SK-N-SH (cell line): ENCODE data around the gene SF3A2. TPM values are rescaled to one million over a fixed set of nuclear protein-coding genes. Genes with fewer than 3 reads are reported as not detected.

Source experiments
- CTCF ChIA-PET: fragments of 300-600, 350-600 bp; formaldehyde crosslinking; extraction: SDS; loops from one replicate; lab custom pipeline; 2021; lab: Yijun Ruan, JAX
- POLR2A ChIA-PET: fragments of 350-600 bp; sonication (Branson Sonifier 250); formaldehyde crosslinking; extraction: SDS; loops from one replicate; lab custom pipeline; 2020; ENCODE audit warnings: antibody characterized with exemption, inconsistent platforms; lab: Yijun Ruan, JAX
- DNase-seq: peaks from one replicate; pipeline ENCODE4 v3.0.0; 2012
- H2AFZ ChIP-seq: fragments of 200-600 bp; sonication (generic); 2 replicates; pipeline ENCODE4 v1.8.1; 2016; ENCODE audit warnings: antibody characterized with exemption, mild to moderate bottlenecking, low read depth
- H3F3A ChIP-seq: fragments of 200-600 bp; sonication (generic); replicated peaks from 2 replicates; pipeline ENCODE3; 2016; ENCODE audit warnings: antibody characterized with exemption, mild to moderate bottlenecking; ENCODE audit not compliant: insufficient read depth
- H3K27ac ChIP-seq, 2 experiments: fragments of 200-500 bp in 1 of 2; fragments of 200-600 bp in 1 of 2; sonication (Bioruptor generic) in 1 of 2; sonication (generic), shearing (Covaris generic) in 1 of 2; 2 replicates each; pipeline versions ENCODE4 v1.5.1 to v1.6.1; 2014 to 2016; ENCODE audit warnings: low read depth in 2 of 2, inconsistent platforms in 1 of 2, low read length in 1 of 2, mild to moderate bottlenecking in 1 of 2, mixed read lengths in 1 of 2
- H3K27me3 ChIP-seq: fragments of 200-600 bp; sonication (generic), shearing (Covaris generic); 2 replicates; pipeline ENCODE4 v1.6.1; 2016; ENCODE audit warnings: mixed run types; ENCODE audit not compliant: insufficient read depth
- H3K36me3 ChIP-seq, 2 experiments: fragments of 200-500 bp in 1 of 2; fragments of 200-600 bp in 1 of 2; sonication (Bioruptor generic) in 1 of 2; sonication (generic) in 1 of 2; replicated peaks in 1 of 2; 2 replicates each; pipeline versions ENCODE3 to v1.5.1; 2014 to 2016; ENCODE audit warnings: low read length in 1 of 2, mild to moderate bottlenecking in 1 of 2; ENCODE audit not compliant: insufficient read depth in 2 of 2, control insufficient read depth in 1 of 2
- H3K4me1 ChIP-seq, 2 experiments: fragments of 200-500 bp in 1 of 2; fragments of 200-600 bp in 1 of 2; sonication (Bioruptor generic) in 1 of 2; sonication (generic), shearing (Covaris generic) in 1 of 2; 2 replicates each; pipeline versions ENCODE4 v1.5.1 to v1.6.1; 2014 to 2016; ENCODE audit warnings: low read depth in 1 of 2, low read length in 1 of 2, mixed run types in 1 of 2; ENCODE audit not compliant: insufficient read depth in 2 of 2, control insufficient read depth in 1 of 2
- H3K4me2 ChIP-seq: fragments of 200-600 bp; sonication (generic), shearing (Covaris generic); 2 replicates; pipeline ENCODE4 v1.6.1; 2017; ENCODE audit warnings: mixed run types
- H3K4me3 ChIP-seq, 2 experiments: fragments of 200-500 bp in 1 of 2; fragments of 200-600 bp in 1 of 2; sonication (Bioruptor generic) in 1 of 2; sonication (generic), shearing (Covaris generic) in 1 of 2; 2 replicates each; pipeline versions ENCODE4 v1.5.1 to v1.8.1; 2014 to 2016; ENCODE audit warnings: low read depth in 2 of 2, inconsistent platforms in 1 of 2, low read length in 1 of 2, mild to moderate bottlenecking in 1 of 2, mixed read lengths in 1 of 2, moderate library complexity in 1 of 2
- H3K79me2 ChIP-seq: fragments of 200-600 bp; sonication (generic); 2 replicates; pipeline ENCODE4 v1.8.1; 2017; ENCODE audit warnings: mild to moderate bottlenecking; ENCODE audit not compliant: insufficient read depth
- H3K9ac ChIP-seq: fragments of 200-600 bp; sonication (generic); 2 replicates; pipeline ENCODE4 v1.6.1; 2017; ENCODE audit warnings: mixed run types
- H3K9me2 ChIP-seq: fragments of 200-600 bp; sonication (generic); 2 replicates; pipeline ENCODE4 v1.6.1; 2017; ENCODE audit warnings: mixed run types
- H3K9me3 ChIP-seq: fragments of 200-600 bp; sonication (generic); 2 replicates; pipeline ENCODE4 v1.6.1; 2017; ENCODE audit warnings: mixed run types, mild to moderate bottlenecking, moderate library complexity
- H4K20me1 ChIP-seq: fragments of 200-600 bp; sonication (generic); 2 replicates; pipeline ENCODE4 v1.6.1; 2017; ENCODE audit warnings: mild to moderate bottlenecking, mixed run types; ENCODE audit not compliant: insufficient read depth
- CHD2 ChIP-seq: fragments of 150-350 bp; IDR thresholded peaks from 2 replicates; pipeline ENCODE4 v1.6.1; 2018; ENCODE audit warnings: low read length; ENCODE audit not compliant: partially characterized antibody
- ELF1 ChIP-seq: IDR thresholded peaks from 2 replicates; pipeline ENCODE4 v1.4.0; 2012
- EP300 ChIP-seq, 2 experiments: IDR thresholded peaks; 2 replicates each; pipeline versions ENCODE4 v1.4.0 to v1.6.1; 2012; ENCODE audit warnings: borderline replicate concordance in 1 of 2, low read depth in 1 of 2, low read length in 1 of 2
- EZH2phosphoT487 ChIP-seq: fragments of 200-600 bp; sonication (generic); IDR thresholded peaks from 2 replicates; pipeline ENCODE4 v1.6.1; 2017; ENCODE audit warnings: low read depth, mixed run types, mild to moderate bottlenecking, antibody characterized with exemption, moderate library complexity, borderline replicate concordance
- FOSL2 ChIP-seq: IDR thresholded peaks from 2 replicates; pipeline ENCODE4 v1.4.0; 2012; ENCODE audit warnings: low read depth, mild to moderate bottlenecking, moderate library complexity, borderline replicate concordance
- FOXJ3 ChIP-seq: sonication (generic); formaldehyde crosslinking; IDR thresholded peaks from 2 replicates; pipeline ENCODE4 v1.5.1; 2020; ENCODE audit warnings: mild to moderate bottlenecking, missing genetic modification reagents
- GATA2 ChIP-seq: sonication (generic); formaldehyde crosslinking; IDR thresholded peaks from 2 replicates; pipeline ENCODE4 v1.5.0; 2020; ENCODE audit warnings: mild to moderate bottlenecking, missing genetic modification reagents
- MXI1 ChIP-seq: IDR thresholded peaks from 2 replicates; pipeline ENCODE4 v1.6.1; 2012; ENCODE audit warnings: mild to moderate bottlenecking, low read depth, low read length, improper control_type of control experiment
- NFIC ChIP-seq: IDR thresholded peaks from 2 replicates; pipeline ENCODE4 v1.4.0; 2012; ENCODE audit warnings: borderline replicate concordance
- RAD21 ChIP-seq: IDR thresholded peaks from 2 replicates; pipeline ENCODE4 v1.6.1; 2012; ENCODE audit warnings: mild to moderate bottlenecking, low read length
- RCOR1 ChIP-seq: fragments of 150-350 bp; IDR thresholded peaks from 2 replicates; pipeline ENCODE4 v1.6.1; 2017; ENCODE audit warnings: antibody characterized with exemption, low read length
- RFX5 ChIP-seq: IDR thresholded peaks from 2 replicates; pipeline ENCODE4 v1.6.1; 2012; ENCODE audit warnings: mild to moderate bottlenecking, improper control_type of control experiment, low read length
- SIN3A ChIP-seq: IDR thresholded peaks from 2 replicates; pipeline ENCODE4 v1.6.1; 2012; ENCODE audit warnings: low read depth, mild to moderate bottlenecking, low read length, moderate library complexity, borderline replicate concordance
- SMC3 ChIP-seq: IDR thresholded peaks from 2 replicates; pipeline ENCODE4 v1.6.1; 2012; ENCODE audit warnings: low read depth, low read length, improper control_type of control experiment
- TAF1 ChIP-seq: IDR thresholded peaks from 2 replicates; pipeline ENCODE4 v1.6.1; 2012; ENCODE audit warnings: low read depth, mild to moderate bottlenecking, low read length, moderate library complexity, borderline replicate concordance
- TCF12 ChIP-seq: IDR thresholded peaks from 2 replicates; pipeline ENCODE4 v1.4.0; 2012
- TEAD4 ChIP-seq: IDR thresholded peaks from 2 replicates; pipeline ENCODE4 v1.4.0; 2012; ENCODE audit warnings: mild to moderate bottlenecking, borderline replicate concordance; ENCODE audit not compliant: insufficient read depth
- YY1 ChIP-seq: IDR thresholded peaks from 2 replicates; pipeline ENCODE4 v1.4.0; 2012; ENCODE audit warnings: low read depth, mild to moderate bottlenecking
- WGBS: methylation state at CpG from one replicate; pipeline ENCODE4 v1.1.6; 2017; ENCODE audit warnings: low lambda C conversion rate; 5-methylcytosine and 5-hydroxymethylcytosine counted together
- polyA plus RNA-seq, 3 experiments: library from polyadenylated mRNA; depleted of rRNA; stranded (reverse); fragments of >200 nt; gene quantifications; 2 replicates each; pipeline ENCODE4 v1.2.3, GENCODE V29; 2012
- TF ChIP-seq, protein P1 (sequence below): fragments of 200-600 bp; sonication (generic); IDR thresholded peaks from 2 replicates; pipeline ENCODE4 v1.6.1; 2017; ENCODE audit warnings: antibody characterized with exemption, mild to moderate bottlenecking, moderate library complexity
- TF ChIP-seq, protein P2 (sequence below): IDR thresholded peaks from 2 replicates; pipeline ENCODE4 v1.4.0; 2012; ENCODE audit warnings: low read depth
- TF ChIP-seq, protein P3 (sequence below): IDR thresholded peaks from 2 replicates; pipeline ENCODE4 v1.4.0; 2012; ENCODE audit warnings: low read depth, borderline replicate concordance
- TF ChIP-seq, protein P4 (sequence below): fragments of 150-350 bp; IDR thresholded peaks from 2 replicates; pipeline ENCODE4 v1.6.1; 2016; ENCODE audit warnings: mild to moderate bottlenecking, low read depth, low read length

The SF3A2 gene
- polyA plus RNA-seq, 1 of the 3 experiments (the other 2 are of a cell fraction), result 55.8 TPM

DNA sequence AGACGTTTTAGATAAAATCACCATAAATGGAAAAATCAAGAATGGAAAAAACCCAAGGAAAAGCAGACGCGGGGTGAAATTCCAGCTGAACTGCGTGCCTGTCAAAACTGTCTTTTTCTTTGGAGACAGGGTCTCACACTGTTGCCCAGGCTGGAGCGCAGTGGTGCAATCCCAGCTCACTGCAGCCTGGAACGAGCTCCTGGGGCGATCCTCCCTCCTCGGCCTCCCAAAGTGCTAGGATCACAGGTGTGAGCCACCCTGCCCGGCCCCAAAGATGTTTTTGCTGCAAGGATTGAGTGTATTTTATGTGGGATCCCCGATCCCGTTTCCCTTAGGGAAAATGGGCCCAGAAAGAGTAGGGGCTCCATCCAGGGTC, 46.2 kb downstream of the SF3A2 start:
- H3K4me3 ChIP-seq, result no peak overlapping the region
- POLR2A ChIA-PET, result no interaction called here
- H3K79me2 ChIP-seq, result peaks cover 4% of the 10 kb centered on the region; the same call in 1 of the 2 replicates
- peaks cover 0 to 8% of the 10 kb centered on the region in 2 experiments; a peak in 1 of 4 replicates for H3K4me1 ChIP-seq
- no peaks in the 10 kb centered on the region for H3K9me2 ChIP-seq
- H2AFZ ChIP-seq, result no peak overlapping the region
- no peaks in the 10 kb centered on the region for H3K27me3 ChIP-seq
- no peaks in the 10 kb centered on the region for H3K36me3 ChIP-seq
- WGBS, result 49% methylated on average over 5 of the region's 11 CpGs
- no peaks in the 10 kb centered on the region for H3K9me3 ChIP-seq
- no peak overlapping the region; the same call in 1 of the 2 replicates for H3K4me2 ChIP-seq
- TF ChIP-seq YY1 (no peak), ELF1 (no peak), RAD21 (no peak), TCF12 (no peak), FOXJ3 (CRISPR knock-in tag) (no peak), GATA2 (CRISPR knock-in tag) (no peak), RFX5 (no peak), TEAD4 (no peak), SMC3 (no peak), FOSL2 (no peak), NFIC (no peak), CHD2 (no peak), EZH2phosphoT487 (no peak), TAF1 (no peak)
- TF ChIP-seq, protein P1, sequence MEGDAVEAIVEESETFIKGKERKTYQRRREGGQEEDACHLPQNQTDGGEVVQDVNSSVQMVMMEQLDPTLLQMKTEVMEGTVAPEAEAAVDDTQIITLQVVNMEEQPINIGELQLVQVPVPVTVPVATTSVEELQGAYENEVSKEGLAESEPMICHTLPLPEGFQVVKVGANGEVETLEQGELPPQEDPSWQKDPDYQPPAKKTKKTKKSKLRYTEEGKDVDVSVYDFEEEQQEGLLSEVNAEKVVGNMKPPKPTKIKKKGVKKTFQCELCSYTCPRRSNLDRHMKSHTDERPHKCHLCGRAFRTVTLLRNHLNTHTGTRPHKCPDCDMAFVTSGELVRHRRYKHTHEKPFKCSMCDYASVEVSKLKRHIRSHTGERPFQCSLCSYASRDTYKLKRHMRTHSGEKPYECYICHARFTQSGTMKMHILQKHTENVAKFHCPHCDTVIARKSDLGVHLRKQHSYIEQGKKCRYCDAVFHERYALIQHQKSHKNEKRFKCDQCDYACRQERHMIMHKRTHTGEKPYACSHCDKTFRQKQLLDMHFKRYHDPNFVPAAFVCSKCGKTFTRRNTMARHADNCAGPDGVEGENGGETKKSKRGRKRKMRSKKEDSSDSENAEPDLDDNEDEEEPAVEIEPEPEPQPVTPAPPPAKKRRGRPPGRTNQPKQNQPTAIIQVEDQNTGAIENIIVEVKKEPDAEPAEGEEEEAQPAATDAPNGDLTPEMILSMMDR, result no peak
- TF ChIP-seq, protein P2, sequence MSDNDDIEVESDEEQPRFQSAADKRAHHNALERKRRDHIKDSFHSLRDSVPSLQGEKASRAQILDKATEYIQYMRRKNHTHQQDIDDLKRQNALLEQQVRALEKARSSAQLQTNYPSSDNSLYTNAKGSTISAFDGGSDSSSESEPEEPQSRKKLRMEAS, result no peak
- CTCF ChIA-PET, result interaction anchor here (1.0 to 2.7 kb wide), 5 partner anchors 8 to 39 kb away, joined by 4 to 20 read pairs (median 5); partner anchors contain the start of gene LINGO3
- H3K9ac ChIP-seq, result no peak overlapping the region
- H3F3A ChIP-seq, result peaks cover 6% of the 10 kb centered on the region
- H3K27ac ChIP-seq, result no peak overlapping the region
- DNase-seq, result no peak
- no peaks in the 10 kb centered on the region for H4K20me1 ChIP-seq

DNA sequence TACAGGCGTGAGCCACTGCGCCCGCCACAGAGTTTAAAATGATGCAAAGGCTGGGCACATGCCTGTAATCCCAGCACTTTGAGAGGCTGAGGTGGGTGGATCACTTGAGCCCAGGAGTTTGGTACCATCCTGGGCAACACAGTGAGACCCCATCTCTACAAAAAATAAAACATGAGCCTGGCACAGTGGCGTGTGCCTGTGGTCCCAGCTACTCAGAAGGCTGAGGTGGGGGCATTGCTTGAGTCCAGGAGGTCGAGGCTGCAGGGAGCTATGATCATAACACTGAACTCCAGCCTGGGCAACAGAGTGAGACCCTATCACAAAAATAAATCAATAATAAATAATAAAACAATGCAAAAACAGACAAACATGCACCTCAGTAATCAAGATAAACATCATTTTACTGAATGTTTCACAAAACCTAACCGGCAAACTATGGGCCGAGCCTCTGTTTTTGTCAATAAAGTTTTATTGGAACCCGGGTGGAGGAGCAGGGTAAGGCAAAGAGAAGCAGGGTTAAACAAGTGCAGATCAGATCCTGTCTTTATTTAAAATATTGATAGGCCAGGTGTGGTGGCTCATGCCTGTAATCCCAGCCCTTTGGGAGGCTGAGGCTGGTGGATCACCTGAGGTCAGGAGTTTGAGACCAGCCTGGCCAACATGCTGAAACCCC, 47.3 kb downstream of the SF3A2 start:
- ChIA-PET POLR2A (no interaction called here), CTCF (interaction anchor here (0.6 to 2.7 kb wide), 5 partner anchors 10 to 354 kb away, joined by 3 to 20 read pairs (median 5); no protein-coding TSS in a partner anchor)
- H3K9me2 ChIP-seq, result no peaks in the 10 kb centered on the region
- no peak overlapping the region for H3K27ac ChIP-seq
- H2AFZ ChIP-seq, result no peak overlapping the region
- peaks cover 0 to 8% of the 10 kb centered on the region in 2 experiments; a peak in 1 of 4 replicates for H3K4me1 ChIP-seq
- 0 out of 2 replicates have a peak, but pooled peaks cover 2% of the 10 kb centered on the region for H4K20me1 ChIP-seq
- no peaks in the 10 kb centered on the region for H3K9me3 ChIP-seq
- no peak overlapping the region for H3K9ac ChIP-seq
- H3K4me3 ChIP-seq, result no peak overlapping the region
- peaks cover 6% of the 10 kb centered on the region for H3F3A ChIP-seq
- H3K4me2 ChIP-seq, result no peak overlapping the region
- no peak for DNase-seq
- H3K27me3 ChIP-seq, result peaks cover 5% of the 10 kb centered on the region; the same call in 1 of the 2 replicates
- H3K36me3 ChIP-seq, result no peaks in the 10 kb centered on the region
- 91% methylated on average over 8 of the region's 8 CpGs for WGBS
- no peaks in the 10 kb centered on the region for H3K79me2 ChIP-seq
- TF ChIP-seq EP300 (IDR thresholded peaks at IDR 0.05; ENCODE audit: borderline replicate concordance in 1 of 2, low read depth in 1 of 2, low read length in 1 of 2) (no peak), MXI1 (no peak), RFX5 (no peak), FOXJ3 (CRISPR knock-in tag) (no peak), SIN3A (no peak), SMC3 (no peak), EZH2phosphoT487 (no peak), TCF12 (no peak), RCOR1 (no peak), ELF1 (no peak)
- TF ChIP-seq, protein P2, result no peak
- TF ChIP-seq, protein P3, sequence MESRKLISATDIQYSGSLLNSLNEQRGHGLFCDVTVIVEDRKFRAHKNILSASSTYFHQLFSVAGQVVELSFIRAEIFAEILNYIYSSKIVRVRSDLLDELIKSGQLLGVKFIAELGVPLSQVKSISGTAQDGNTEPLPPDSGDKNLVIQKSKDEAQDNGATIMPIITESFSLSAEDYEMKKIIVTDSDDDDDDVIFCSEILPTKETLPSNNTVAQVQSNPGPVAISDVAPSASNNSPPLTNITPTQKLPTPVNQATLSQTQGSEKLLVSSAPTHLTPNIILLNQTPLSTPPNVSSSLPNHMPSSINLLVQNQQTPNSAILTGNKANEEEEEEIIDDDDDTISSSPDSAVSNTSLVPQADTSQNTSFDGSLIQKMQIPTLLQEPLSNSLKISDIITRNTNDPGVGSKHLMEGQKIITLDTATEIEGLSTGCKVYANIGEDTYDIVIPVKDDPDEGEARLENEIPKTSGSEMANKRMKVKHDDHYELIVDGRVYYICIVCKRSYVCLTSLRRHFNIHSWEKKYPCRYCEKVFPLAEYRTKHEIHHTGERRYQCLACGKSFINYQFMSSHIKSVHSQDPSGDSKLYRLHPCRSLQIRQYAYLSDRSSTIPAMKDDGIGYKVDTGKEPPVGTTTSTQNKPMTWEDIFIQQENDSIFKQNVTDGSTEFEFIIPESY, result no peak
- TF ChIP-seq, protein P4, sequence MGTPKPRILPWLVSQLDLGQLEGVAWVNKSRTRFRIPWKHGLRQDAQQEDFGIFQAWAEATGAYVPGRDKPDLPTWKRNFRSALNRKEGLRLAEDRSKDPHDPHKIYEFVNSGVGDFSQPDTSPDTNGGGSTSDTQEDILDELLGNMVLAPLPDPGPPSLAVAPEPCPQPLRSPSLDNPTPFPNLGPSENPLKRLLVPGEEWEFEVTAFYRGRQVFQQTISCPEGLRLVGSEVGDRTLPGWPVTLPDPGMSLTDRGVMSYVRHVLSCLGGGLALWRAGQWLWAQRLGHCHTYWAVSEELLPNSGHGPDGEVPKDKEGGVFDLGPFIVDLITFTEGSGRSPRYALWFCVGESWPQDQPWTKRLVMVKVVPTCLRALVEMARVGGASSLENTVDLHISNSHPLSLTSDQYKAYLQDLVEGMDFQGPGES, result no peak
